ENCODE results near the gene SH2D2A. TPM values are rescaled to one million over a fixed set of nuclear protein-coding genes. Genes with fewer than 3 reads are reported as not detected.

The SH2D2A gene
- total RNA-seq, 4 donors from 2014 or later = 0.94 TPM; not detected in 3

DNA sequence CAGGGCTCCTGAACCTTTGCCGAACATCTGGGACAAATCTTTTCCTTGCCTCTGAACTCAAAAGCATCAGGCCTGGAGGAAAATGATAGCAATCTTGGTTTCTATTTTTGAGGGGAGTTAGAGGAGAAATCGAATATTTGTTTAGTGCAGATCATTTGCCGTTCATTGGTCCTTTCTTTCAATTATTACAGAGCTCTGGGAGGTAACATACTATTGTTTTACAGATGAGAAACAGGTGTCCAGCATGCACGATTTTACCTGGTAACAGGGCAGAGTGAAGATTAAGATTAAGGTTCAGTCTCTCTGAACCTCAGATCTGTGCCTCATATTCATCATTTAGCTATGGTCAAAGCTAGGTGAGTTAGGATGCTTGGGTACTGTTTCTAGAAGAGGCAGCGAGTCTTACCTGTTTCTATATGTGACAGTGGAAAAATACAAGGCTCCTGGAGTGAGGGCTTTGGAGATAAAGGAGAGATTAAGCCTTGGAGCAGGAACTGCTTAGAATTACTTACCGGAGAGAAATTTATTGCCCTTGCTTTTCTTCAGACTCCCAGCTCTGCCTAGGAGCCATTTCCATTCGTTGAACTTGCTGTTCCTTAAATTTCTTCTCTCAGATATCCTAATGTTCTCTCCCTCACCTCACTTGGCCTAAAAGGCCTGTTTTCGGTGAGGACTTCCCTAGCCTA lies 47.9 kb downstream of the SH2D2A start:
- no peak for ATAC-seq
- Histone ChIP-seq H3K27me3 (no peaks in the 10 kb centered on the region), H3K36me3 (peaks cover 0 to 20% of the 10 kb centered on the region in 2 donors), H3K4me3 (peak overlapping the region; percentile 71 to 84), H3K4me1 (peaks cover 0 to 70% (median 40%) of the 10 kb centered on the region in 3 donors), H3K27ac (peak overlapping the region in 3 of 4 donors; percentile 92 to 97 (median 94)), H3K9me3 (no peaks in the 10 kb centered on the region)
- TF ChIP-seq POLR2AphosphoS5 (IDR thresholded peaks at IDR 0.05) = no peak
- TF ChIP-seq EP300 (IDR thresholded peaks at IDR 0.05) = no peak
- TF ChIP-seq, protein P1, sequence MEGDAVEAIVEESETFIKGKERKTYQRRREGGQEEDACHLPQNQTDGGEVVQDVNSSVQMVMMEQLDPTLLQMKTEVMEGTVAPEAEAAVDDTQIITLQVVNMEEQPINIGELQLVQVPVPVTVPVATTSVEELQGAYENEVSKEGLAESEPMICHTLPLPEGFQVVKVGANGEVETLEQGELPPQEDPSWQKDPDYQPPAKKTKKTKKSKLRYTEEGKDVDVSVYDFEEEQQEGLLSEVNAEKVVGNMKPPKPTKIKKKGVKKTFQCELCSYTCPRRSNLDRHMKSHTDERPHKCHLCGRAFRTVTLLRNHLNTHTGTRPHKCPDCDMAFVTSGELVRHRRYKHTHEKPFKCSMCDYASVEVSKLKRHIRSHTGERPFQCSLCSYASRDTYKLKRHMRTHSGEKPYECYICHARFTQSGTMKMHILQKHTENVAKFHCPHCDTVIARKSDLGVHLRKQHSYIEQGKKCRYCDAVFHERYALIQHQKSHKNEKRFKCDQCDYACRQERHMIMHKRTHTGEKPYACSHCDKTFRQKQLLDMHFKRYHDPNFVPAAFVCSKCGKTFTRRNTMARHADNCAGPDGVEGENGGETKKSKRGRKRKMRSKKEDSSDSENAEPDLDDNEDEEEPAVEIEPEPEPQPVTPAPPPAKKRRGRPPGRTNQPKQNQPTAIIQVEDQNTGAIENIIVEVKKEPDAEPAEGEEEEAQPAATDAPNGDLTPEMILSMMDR (IDR thresholded peaks at IDR 0.05) = no peak
- no peak for TF ChIP-seq POLR2A (IDR thresholded peaks at IDR 0.05)
- 26 to 55% methylated on average over 3 to 8 of the region's 8 CpGs for WGBS, 2 donors (ENCODE audit: low coverage in 1 of 2)

DNA sequence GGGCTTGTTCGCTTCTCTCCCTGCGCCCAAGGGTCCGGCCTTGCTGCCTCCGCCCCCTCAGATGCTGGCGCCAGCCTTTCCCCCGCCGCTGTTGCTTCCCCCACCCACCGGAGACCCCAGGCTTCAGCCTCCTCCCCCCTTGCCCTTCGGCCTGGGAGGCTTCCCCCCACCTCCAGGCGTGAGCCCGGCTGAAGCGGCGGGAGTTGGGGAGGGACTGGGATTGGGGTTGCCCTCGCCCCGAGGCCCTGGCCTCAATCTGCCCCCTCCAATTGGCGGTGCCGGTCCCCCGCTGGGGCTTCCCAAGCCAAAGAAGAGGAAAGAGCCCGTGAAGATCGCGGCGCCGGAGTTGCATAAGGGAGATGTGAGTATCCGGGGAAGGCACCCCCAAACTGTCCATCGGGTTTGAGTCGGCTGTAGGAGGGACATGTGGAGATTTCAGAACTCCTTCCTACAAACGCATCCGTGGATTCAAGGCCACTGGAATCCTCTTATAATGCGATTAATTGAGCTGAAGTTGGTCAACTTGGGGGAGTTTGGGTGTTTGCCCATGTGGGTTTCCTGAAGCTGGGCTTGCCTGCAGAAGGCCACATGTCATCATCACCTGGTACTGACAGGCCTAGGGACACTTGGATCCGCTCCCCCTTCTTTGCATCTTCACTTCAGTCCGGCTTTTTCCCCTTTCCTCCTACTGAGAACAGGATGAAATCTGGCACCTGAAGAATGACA lies 48.6 kb downstream of the SH2D2A start:
- Histone ChIP-seq H3K9me3 (no peaks in the 10 kb centered on the region), H3K27ac (peak overlapping the region; percentile 69 to 97 (median 93)), H3K4me3 (peak overlapping the region; percentile 71 to 84), H3K27me3 (no peaks in the 10 kb centered on the region), H3K36me3 (peaks cover 0 to 20% of the 10 kb centered on the region in 2 donors), H3K4me1 (peaks cover 0 to 63% (median 40%) of the 10 kb centered on the region in 3 donors)
- TF ChIP-seq, protein P1 (IDR thresholded peaks at IDR 0.05) = no peak
- TF ChIP-seq POLR2A (IDR thresholded peaks at IDR 0.05) (no peak), EP300 (IDR thresholded peaks at IDR 0.05) (no peak), POLR2AphosphoS5 (IDR thresholded peaks at IDR 0.05) (no peak)
- no peak for ATAC-seq
- 0% methylated on average over 5 of the region's 31 CpGs for WGBS, 2 donors (ENCODE audit: low coverage in 1 of 2)

DNA sequence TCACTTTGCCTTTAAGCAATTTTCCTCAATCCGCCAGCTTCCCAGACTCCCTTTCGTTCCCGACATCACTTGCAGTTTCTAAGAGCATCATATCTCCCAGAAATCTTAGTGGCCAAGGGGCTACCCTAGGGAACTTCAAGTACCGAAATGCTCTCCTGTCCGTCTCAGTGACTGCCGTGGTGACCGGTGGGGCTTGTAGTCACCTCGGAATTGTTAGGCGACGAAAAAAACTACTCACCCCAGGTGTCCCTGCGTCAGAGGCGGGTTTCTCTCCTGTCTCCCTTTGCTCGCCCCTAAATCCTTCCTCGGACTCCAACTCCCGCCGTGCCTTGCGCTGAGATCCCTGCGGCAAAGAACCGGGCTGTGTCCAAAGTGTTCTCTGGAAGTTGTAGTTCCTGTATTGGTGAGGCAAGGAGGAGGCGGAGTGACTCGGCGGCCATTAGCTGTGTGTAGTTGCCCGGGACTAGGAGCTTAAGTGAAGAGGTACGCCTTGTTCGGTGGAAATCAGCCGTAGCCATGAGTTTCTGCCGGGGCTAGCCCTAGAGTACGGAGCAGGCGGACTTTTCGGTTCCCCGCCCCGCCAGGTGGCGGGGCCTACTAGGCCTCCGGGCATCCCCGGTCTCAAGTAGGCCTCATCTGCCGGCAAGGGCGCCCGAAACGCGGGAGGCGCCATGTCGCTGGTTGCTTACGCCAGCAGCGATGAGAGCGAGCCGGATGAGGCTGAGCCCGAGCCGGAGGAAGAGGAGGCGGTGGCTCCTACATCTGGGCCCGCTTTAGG lies 49.4 kb downstream of the SH2D2A start, which contains the start of gene PRCC:
Gene PRCC, plus strand, starts transcription at position 435 of the 778 bp plus-strand sequence. Its CDS starts 237 bp downstream, at position 672.
- Histone ChIP-seq H3K9me3 (no peaks in the 10 kb centered on the region), H3K27me3 (no peaks in the 10 kb centered on the region), H3K4me3 (peak within 1 kb of the TSS; percentile 74 to 84), H3K4me1 (peaks cover 0 to 55% (median 35%) of the 10 kb centered on the region in 3 donors), H3K36me3 (peaks cover 0 to 20% of the 10 kb centered on the region in 2 donors), H3K27ac (peak within 1 kb of the TSS; percentile 87 to 97 (median 93))
- 0% methylated on average over 6 to 20 of the region's 50 CpGs for WGBS, 2 donors (ENCODE audit: low coverage in 1 of 2)
- peak; percentile 98 for ATAC-seq
- TF ChIP-seq EP300 (IDR thresholded peaks at IDR 0.05) (no peak), POLR2A (IDR thresholded peaks at IDR 0.05) (peak in 1 of 2 donors; percentile 29), POLR2AphosphoS5 (IDR thresholded peaks at IDR 0.05) (peak; percentile 78)
- TF ChIP-seq, protein P1 (IDR thresholded peaks at IDR 0.05) = no peak

DNA sequence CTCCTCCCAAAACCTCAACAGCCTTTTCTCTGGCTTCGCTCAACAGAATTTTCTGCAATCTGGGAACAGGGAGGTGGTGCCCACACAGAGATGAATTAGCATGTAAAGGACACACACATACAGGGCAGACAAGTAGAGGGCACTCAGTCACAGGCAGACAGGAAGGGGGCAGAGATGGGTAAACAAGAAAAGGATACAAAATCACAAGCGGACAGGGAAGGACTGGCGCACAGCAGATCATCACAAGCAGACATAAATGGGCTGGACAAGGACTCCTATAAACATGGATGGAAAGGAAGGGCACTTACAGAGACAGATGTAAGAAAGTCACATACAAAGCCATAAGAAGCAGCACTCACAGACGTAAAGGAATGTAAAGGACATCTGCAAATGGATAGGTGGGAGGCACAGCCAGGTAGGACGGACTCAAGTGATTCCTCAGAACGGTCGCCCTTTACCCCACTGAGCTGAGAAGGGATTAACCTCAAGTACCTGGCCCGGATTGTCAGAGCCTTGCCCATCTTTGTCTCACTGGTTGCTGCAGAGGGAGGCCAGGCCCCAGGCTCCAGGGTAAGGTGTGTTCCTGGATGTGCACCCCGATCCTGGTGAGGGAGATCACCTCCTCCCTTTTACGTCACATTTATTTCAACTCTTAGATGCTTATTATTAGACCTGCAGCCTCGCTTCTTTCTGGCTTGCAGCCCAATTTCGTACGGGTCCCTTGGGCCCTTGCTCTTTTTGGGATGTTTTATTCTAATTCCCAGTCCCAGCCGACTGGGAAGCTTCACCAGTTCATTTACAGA lies 50.1 kb downstream of the SH2D2A start:
- 2% methylated on average over 12 to 13 of the region's 14 CpGs for WGBS, 2 donors (ENCODE audit: low coverage in 1 of 2)
- TF ChIP-seq POLR2A (IDR thresholded peaks at IDR 0.05) (no peak), POLR2AphosphoS5 (IDR thresholded peaks at IDR 0.05) (no peak), EP300 (IDR thresholded peaks at IDR 0.05) (no peak)
- TF ChIP-seq, protein P1 (IDR thresholded peaks at IDR 0.05) = no peak
- ATAC-seq = peak; percentile 13
- Histone ChIP-seq H3K36me3 (peaks cover 0 to 14% of the 10 kb centered on the region in 2 donors), H3K4me3 (peak overlapping the region; percentile 74 to 84), H3K9me3 (no peaks in the 10 kb centered on the region), H3K27me3 (no peaks in the 10 kb centered on the region), H3K27ac (peak overlapping the region; percentile 87 to 97 (median 92)), H3K4me1 (peaks cover 0 to 47% (median 33%) of the 10 kb centered on the region in 3 donors)
